H9 (cell line): ENCODE results near the gene AK8. TPM values are rescaled to one million over a fixed set of nuclear protein-coding genes. Genes with fewer than 3 reads are reported as not detected.

ENCODE experiments used
- DNase-seq: peaks from one replicate; pipeline ENCODE4 v3.0.0-alpha.2; 2017
- H2AFZ ChIP-seq: one replicate; pipeline ENCODE4 v1.6.1; 2013; ENCODE audit warnings: mild to moderate bottlenecking, low read length, control low read depth, moderate library complexity
- H2AK5ac ChIP-seq: 2 replicates; pipeline ENCODE4 v1.6.1; 2013; ENCODE audit warnings: low read length, control low read depth, mixed read lengths; ENCODE audit not compliant: insufficient read length
- H2BK120ac ChIP-seq: one replicate; pipeline ENCODE4 v1.6.1; 2013; ENCODE audit warnings: low read depth, mild to moderate bottlenecking, low read length, control low read depth, inconsistent platforms; ENCODE audit not compliant: poor library complexity, severe bottlenecking
- H2BK12ac ChIP-seq: 2 replicates; pipeline ENCODE4 v1.6.1; 2013; ENCODE audit warnings: low read length, control low read depth, mixed read lengths, low read depth; ENCODE audit not compliant: insufficient read length
- H2BK15ac ChIP-seq: 2 replicates; pipeline ENCODE4 v1.6.1; 2013; ENCODE audit warnings: low read depth, low read length, control low read depth
- H2BK20ac ChIP-seq: one replicate; pipeline ENCODE4 v1.6.1; 2013; ENCODE audit warnings: low read depth, mild to moderate bottlenecking, low read length, control low read depth, inconsistent platforms; ENCODE audit not compliant: poor library complexity, severe bottlenecking
- H2BK5ac ChIP-seq: 2 replicates; pipeline ENCODE4 v1.6.1; 2013; ENCODE audit warnings: low read length, control low read depth, mixed read lengths; ENCODE audit not compliant: insufficient read length
- H3K14ac ChIP-seq: 2 replicates; pipeline ENCODE4 v1.6.1; 2013; ENCODE audit warnings: low read length, control low read depth; ENCODE audit not compliant: insufficient read depth
- H3K18ac ChIP-seq: 2 replicates; pipeline ENCODE4 v1.6.1; 2013; ENCODE audit warnings: low read depth, mild to moderate bottlenecking, mixed read lengths, low read length, control low read depth; ENCODE audit not compliant: insufficient read length
- H3K23ac ChIP-seq: 2 replicates; pipeline ENCODE4 v1.6.1; 2013; ENCODE audit warnings: low read length, control low read depth, mixed read lengths, low read depth; ENCODE audit not compliant: insufficient read length
- H3K23me2 ChIP-seq: 2 replicates; pipeline ENCODE4 v1.6.1; 2013; ENCODE audit warnings: low read depth, mild to moderate bottlenecking, mixed read lengths, low read length, control low read depth; ENCODE audit not compliant: insufficient read length, poor library complexity, severe bottlenecking
- H3K27ac ChIP-seq: 2 replicates; pipeline ENCODE4 v1.5.1; 2013; ENCODE audit warnings: low read length, control low read depth, mixed read lengths, low read depth; ENCODE audit not compliant: insufficient read length
- H3K27me3 ChIP-seq: 2 replicates; pipeline ENCODE4 v1.6.1; 2013; ENCODE audit warnings: low read length, control low read depth, inconsistent platforms; ENCODE audit not compliant: insufficient read depth
- H3K4ac ChIP-seq: 2 replicates; pipeline ENCODE4 v1.6.1; 2013; ENCODE audit warnings: low read depth, mild to moderate bottlenecking, control low read depth, inconsistent platforms, low read length, moderate library complexity
- H3K4me1 ChIP-seq: 2 replicates; pipeline ENCODE4 v1.6.1; 2013; ENCODE audit warnings: low read length, control low read depth, inconsistent platforms; ENCODE audit not compliant: insufficient read depth
- H3K4me2 ChIP-seq: 2 replicates; pipeline ENCODE4 v1.6.1; 2013; ENCODE audit warnings: low read length, control low read depth, mixed read lengths; ENCODE audit not compliant: insufficient read length, insufficient read depth
- H3K56ac ChIP-seq: 2 replicates; pipeline ENCODE4 v1.6.1; 2013; ENCODE audit warnings: low read depth, mild to moderate bottlenecking, mixed read lengths, low read length, control low read depth; ENCODE audit not compliant: insufficient read length
- H3K79me1 ChIP-seq: 2 replicates; pipeline ENCODE4 v1.6.1; 2013; ENCODE audit warnings: low read depth, mild to moderate bottlenecking, moderate library complexity, low read length, control low read depth, inconsistent platforms; ENCODE audit not compliant: insufficient read depth, poor library complexity, severe bottlenecking
- H3K79me2 ChIP-seq: 2 replicates; pipeline ENCODE4 v1.6.1; 2013; ENCODE audit warnings: low read length, control low read depth, inconsistent platforms; ENCODE audit not compliant: insufficient read depth
- H3K9ac ChIP-seq: 2 replicates; pipeline ENCODE4 v1.6.1; 2013; ENCODE audit warnings: low read length, control low read depth, mixed read lengths; ENCODE audit not compliant: insufficient read length; ENCODE audit errors: extremely low read depth
- H3K9me3 ChIP-seq: one replicate; pipeline ENCODE4 v1.6.1; 2013; ENCODE audit warnings: low read depth, low read length, inconsistent platforms; ENCODE audit not compliant: control insufficient read depth
- H3T11ph ChIP-seq: one replicate; pipeline ENCODE4 v1.6.1; 2013; ENCODE audit warnings: mild to moderate bottlenecking, low read length, control low read depth, inconsistent platforms
- H4K20me1 ChIP-seq: one replicate; pipeline ENCODE4 v1.6.1; 2013; ENCODE audit not compliant: control insufficient read depth, insufficient read length, insufficient read depth
- H4K5ac ChIP-seq: 2 replicates; pipeline ENCODE4 v1.6.1; 2013; ENCODE audit warnings: low read depth, mild to moderate bottlenecking, mixed read lengths, low read length, control low read depth; ENCODE audit not compliant: insufficient read length
- H4K8ac ChIP-seq: replicated peaks from 2 replicates; pipeline ENCODE4 v1.6.1; 2013; ENCODE audit warnings: low read length, control low read depth, mixed read lengths, low read depth; ENCODE audit not compliant: insufficient read length
- H4K91ac ChIP-seq: 2 replicates; pipeline ENCODE4 v1.6.1; 2013; ENCODE audit warnings: low read depth, mild to moderate bottlenecking, moderate library complexity, mixed read lengths, low read length, control low read depth; ENCODE audit not compliant: insufficient read length
- H3K27ac Mint-ChIP-seq, 3 experiments: 2 replicates in 2 of 3; 3 replicates in 1 of 3; pipeline ENCODE4 v1.8.0; 2020 to 2021; ENCODE audit warnings: mixed read lengths in 3 of 3, mild to moderate bottlenecking in 1 of 3, moderate library complexity in 1 of 3
- H3K27me3 Mint-ChIP-seq: 2 replicates; pipeline ENCODE4 v1.8.0; 2021; ENCODE audit warnings: low read depth, mild to moderate bottlenecking, moderate library complexity, mixed read lengths
- H3K36me3 Mint-ChIP-seq, 3 experiments: 2 replicates in 2 of 3; 3 replicates in 1 of 3; pipeline ENCODE4 v1.8.0; 2020 to 2021; ENCODE audit warnings: low read depth in 3 of 3, mixed read lengths in 3 of 3; ENCODE audit not compliant: insufficient read depth in 1 of 3
- H3K4me1 Mint-ChIP-seq, 2 experiments: 2 replicates each; pipeline ENCODE4 v1.8.0; 2020; ENCODE audit warnings: mixed read lengths in 2 of 2
- H3K4me3 Mint-ChIP-seq, 2 experiments: 2 replicates in 1 of 2; 3 replicates in 1 of 2; pipeline ENCODE4 v1.8.0; 2020 to 2021; ENCODE audit warnings: mild to moderate bottlenecking in 2 of 2, mixed read lengths in 2 of 2, moderate library complexity in 1 of 2
- H3K9me3 Mint-ChIP-seq, 2 experiments: 2 replicates in 1 of 2; 3 replicates in 1 of 2; pipeline ENCODE4 v1.8.0; 2020; ENCODE audit warnings: mild to moderate bottlenecking in 2 of 2, mixed read lengths in 2 of 2, moderate library complexity in 1 of 2
- CTCF ChIP-seq: fragments of 200-600 bp; sonication (generic); conservative IDR thresholded peaks from 3 replicates; pipeline ENCODE4 v1.8.0; 2021; ENCODE audit warnings: antibody characterized with exemption, mild to moderate bottlenecking
- WGBS: extraction: QIAGEN DNeasy Blood & Tissue Kit; methylation state at CpG from one replicate; pipeline ENCODE4 v1.1.7; 2013; ENCODE audit warnings: missing lambda C conversion rate, low lambda C conversion rate, mixed read lengths; ENCODE audit not compliant: insufficient read length; ENCODE audit errors: extremely low coverage; 5-methylcytosine and 5-hydroxymethylcytosine counted together
- total RNA-seq: library from RNA; stranded (reverse); gene quantifications from 2 replicates; pipeline ENCODE4 v1.2.1, GENCODE V29; 2021

Gene AK8
- total RNA-seq, 1 experiment from 2014 or later = 0.44 TPM

- Histone ChIP-seq H4K5ac (no peak overlapping the region), H2BK12ac (no peak overlapping the region), H2BK15ac (no peak overlapping the region), H3K79me1 (no peaks in the 10 kb centered on the region), H3K23me2 (peaks cover 3% of the 10 kb centered on the region), H3K9ac (no peak overlapping the region), H3K79me2 (no peaks in the 10 kb centered on the region), H3K14ac (no peak overlapping the region), H2BK20ac (no peak overlapping the region), H3T11ph (no peak overlapping the region), H3K27me3 (no peaks in the 10 kb centered on the region; the same call in 1 of the 2 replicates), H3K18ac (no peak overlapping the region), H2AK5ac (no peak overlapping the region), H4K8ac (no peak overlapping the region), H3K4me2 (no peak overlapping the region), H3K56ac (no peak overlapping the region), H3K4me1 (no peaks in the 10 kb centered on the region), H4K91ac (no peak overlapping the region), H3K4ac (no peak overlapping the region), H3K27ac (no peak overlapping the region), H4K20me1 (no peaks in the 10 kb centered on the region), H3K9me3 (no peaks in the 10 kb centered on the region), H2BK5ac (no peak overlapping the region), H2AFZ (no peak overlapping the region), H2BK120ac (no peak overlapping the region), H3K23ac (no peak overlapping the region)
- peak overlapping the region in 1 of 3 experiments; percentile 72; a peak in 1 of 7 replicates for H3K27ac Mint-ChIP-seq
- no peak for DNase-seq
- H3K9me3 Mint-ChIP-seq = no peaks in the 10 kb centered on the region
- no peak overlapping the region for H3K4me3 Mint-ChIP-seq
- peaks cover 23% of the 10 kb centered on the region for H3K27me3 Mint-ChIP-seq
- H3K4me1 Mint-ChIP-seq = peaks cover 0 to 4% of the 10 kb centered on the region in 2 experiments; a peak in 1 of 4 replicates
- no peaks in the 10 kb centered on the region for H3K36me3 Mint-ChIP-seq
- no peak for TF ChIP-seq CTCF
- no CpG with 5 or more reads among the region's 16 CpGs for WGBS
These were observed 147.7 kb downstream of the AK8 start for GRCh38 chr9:132730054-132731033.
